Activated naive CD4-positive, alpha-beta T cell treated with anti-CD3 and anti-CD28 coated beads, Interleukin-2, amount 10 ng/mL, durations not matched to agents 7 days and 5 days (primary cell): ENCODE data around the gene ZNHIT6.

ENCODE experiments used
- CTCF ChIA-PET: fragments of 350-600 bp; sonication (Branson Sonifier 250); formaldehyde crosslinking; loops from one replicate; lab custom pipeline; 2021; ENCODE audit warnings: antibody characterized with exemption; lab: Charles Lee
- DNase-seq: peaks from one replicate; pipeline ENCODE4 v3.0.0-alpha.2; 2020
- H3K27ac Mint-ChIP-seq: one replicate; pipeline ENCODE4 v1.8.0; 2021; ENCODE audit warnings: mild to moderate bottlenecking, moderate library complexity, mixed read lengths
- H3K27me3 Mint-ChIP-seq: one replicate; pipeline ENCODE4 v1.8.0; 2021; ENCODE audit warnings: mild to moderate bottlenecking, mixed read lengths
- H3K36me3 Mint-ChIP-seq: one replicate; pipeline ENCODE4 v1.8.0; 2021; ENCODE audit warnings: mixed read lengths
- H3K4me1 Mint-ChIP-seq: one replicate; pipeline ENCODE4 v1.8.0; 2021; ENCODE audit warnings: mixed read lengths
- H3K4me3 Mint-ChIP-seq: one replicate; pipeline ENCODE4 v1.8.0; 2021; ENCODE audit warnings: mild to moderate bottlenecking, moderate library complexity, mixed read lengths
- H3K9me3 Mint-ChIP-seq: one replicate; pipeline ENCODE4 v1.8.0; 2021; ENCODE audit warnings: mixed read lengths

The ZNHIT6 gene

GRCh38 chr1:85605484-85606413 is 102.5 kb downstream of the ZNHIT6 start:
- Mint-ChIP-seq H3K9me3 (no peaks in the 10 kb centered on the region), H3K36me3 (no peaks in the 10 kb centered on the region), H3K27ac (no peak overlapping the region), H3K27me3 (no peaks in the 10 kb centered on the region), H3K4me1 (no peaks in the 10 kb centered on the region), H3K4me3 (no peak overlapping the region)
- no peak for DNase-seq
- CTCF ChIA-PET, result interaction anchor here (1.3 kb wide), 1 partner anchor 87 kb away, joined by 4 read pairs; no protein-coding TSS in a partner anchor

- Mint-ChIP-seq H3K27ac (no peak overlapping the region), H3K4me1 (no peaks in the 10 kb centered on the region), H3K4me3 (no peak overlapping the region), H3K9me3 (peaks cover 3% of the 10 kb centered on the region), H3K27me3 (no peaks in the 10 kb centered on the region), H3K36me3 (no peaks in the 10 kb centered on the region)
- CTCF ChIA-PET, result no interaction called here
- no peak for DNase-seq
Measured at GRCh38 chr1:85604298-85604997, 103.8 kb downstream of the ZNHIT6 start.

GRCh38 chr1:85603086-85603880 is 105.0 kb downstream of the ZNHIT6 start:
- Mint-ChIP-seq H3K4me1 (no peaks in the 10 kb centered on the region), H3K27me3 (no peaks in the 10 kb centered on the region), H3K27ac (no peak overlapping the region), H3K36me3 (no peaks in the 10 kb centered on the region), H3K4me3 (no peak overlapping the region), H3K9me3 (peaks cover 3% of the 10 kb centered on the region)
- CTCF ChIA-PET, result no interaction called here
- no peak for DNase-seq

GRCh38 chr1:85602571-85602970 is 105.7 kb downstream of the ZNHIT6 start:
- Mint-ChIP-seq H3K9me3 (peaks cover 3% of the 10 kb centered on the region), H3K4me3 (no peak overlapping the region), H3K4me1 (no peaks in the 10 kb centered on the region), H3K27ac (no peak overlapping the region), H3K27me3 (no peaks in the 10 kb centered on the region), H3K36me3 (no peaks in the 10 kb centered on the region)
- CTCF ChIA-PET, result no interaction called here
- DNase-seq, result no peak

GRCh38 chr1:85601901-85602300 is 106.3 kb downstream of the ZNHIT6 start:
- Mint-ChIP-seq H3K9me3 (peaks cover 3% of the 10 kb centered on the region), H3K27ac (no peak overlapping the region), H3K4me1 (no peaks in the 10 kb centered on the region), H3K27me3 (no peaks in the 10 kb centered on the region), H3K4me3 (no peak overlapping the region), H3K36me3 (no peaks in the 10 kb centered on the region)
- CTCF ChIA-PET, result interaction anchor here (0.6 kb wide), 1 partner anchor 91 kb away, joined by 5 read pairs; no protein-coding TSS in a partner anchor
- DNase-seq, result no peak

GRCh38 chr1:85599681-85600080 is 108.6 kb downstream of the ZNHIT6 start:
- no peaks in the 10 kb centered on the region for H3K36me3 Mint-ChIP-seq
- no peak overlapping the region for H3K27ac Mint-ChIP-seq
- CTCF ChIA-PET, result no interaction called here
- H3K9me3 Mint-ChIP-seq, result peaks cover 3% of the 10 kb centered on the region
- H3K4me3 Mint-ChIP-seq, result no peak overlapping the region
- no peaks in the 10 kb centered on the region for H3K4me1 Mint-ChIP-seq
- peaks cover 4% of the 10 kb centered on the region for H3K27me3 Mint-ChIP-seq
- DNase-seq, result no peak
